ENCODE data around the gene MAP2K4. TPM values are rescaled to one million over a fixed set of nuclear protein-coding genes. Genes with fewer than 3 reads are reported as not detected.

Gene MAP2K4
- total RNA-seq, 4 donors from 2014 or later, result 28.0 to 36.7 (median 32.8) TPM

- DNase-seq (ENCODE audit: low spot score in 2 of 2), result no peak
- 42 to 62% methylated on average over 1 of the region's 1 CpG for WGBS, 2 donors
- no peak for TF ChIP-seq CTCF (IDR thresholded peaks at IDR 0.05)
- no peak for TF ChIP-seq POLR2A (IDR thresholded peaks at IDR 0.05)
- H3K4me3 ChIP-seq (ENCODE audit: low read depth, poor library complexity, severe bottlenecking), result no peak overlapping the region
- intact Hi-C loops (cut with DNase I; ENCODE audit: low total_unique reads), result no loop called here
Observed at GRCh38 chr17:12027658-12028057, 7.0 kb downstream of the MAP2K4 start.

- intact Hi-C loops (cut with DNase I; ENCODE audit: low total_unique reads), result no loop called here
- H3K4me3 ChIP-seq (ENCODE audit: low read depth, poor library complexity, severe bottlenecking), result no peak overlapping the region
- WGBS, 2 donors, result 89 to 90% methylated on average over 2 of the region's 2 CpGs
- TF ChIP-seq CTCF (IDR thresholded peaks at IDR 0.05), result no peak
- no peak for TF ChIP-seq POLR2A (IDR thresholded peaks at IDR 0.05)
- DNase-seq (ENCODE audit: low spot score in 2 of 2), result no peak
Observed at GRCh38 chr17:12028611-12029010, 7.9 kb downstream of the MAP2K4 start.

GRCh38 chr17:12034538-12034937, 13.9 kb downstream of the MAP2K4 start:
- WGBS, 2 donors, result 92 to 94% methylated on average over 4 of the region's 4 CpGs
- DNase-seq (ENCODE audit: low spot score in 2 of 2), result no peak
- H3K4me3 ChIP-seq (ENCODE audit: low read depth, poor library complexity, severe bottlenecking), result no peak overlapping the region
- TF ChIP-seq CTCF (IDR thresholded peaks at IDR 0.05) (no peak), POLR2A (IDR thresholded peaks at IDR 0.05) (no peak)
- intact Hi-C loops (cut with DNase I; ENCODE audit: low total_unique reads), result no loop called here

- 88 to 91% methylated on average over 1 of the region's 1 CpG for WGBS, 2 donors
- DNase-seq (ENCODE audit: low spot score in 2 of 2), result no peak
- no peak for TF ChIP-seq POLR2A (IDR thresholded peaks at IDR 0.05)
- TF ChIP-seq CTCF (IDR thresholded peaks at IDR 0.05), result no peak
- no peak overlapping the region for H3K4me3 ChIP-seq (ENCODE audit: low read depth, poor library complexity, severe bottlenecking)
- intact Hi-C loops (cut with DNase I; ENCODE audit: low total_unique reads), result no loop called here
Observed at GRCh38 chr17:12035673-12036072, 15.0 kb downstream of the MAP2K4 start.

- H3K4me3 ChIP-seq (ENCODE audit: low read depth, poor library complexity, severe bottlenecking), result no peak overlapping the region
- DNase-seq (ENCODE audit: low spot score in 2 of 2), result no peak
- 58 to 74% methylated on average over 2 of the region's 2 CpGs for WGBS, 2 donors
Observed at GRCh38 chr17:12037970-12038369, 17.3 kb downstream of the MAP2K4 start.

More at GRCh38 chr17:12037970-12038369, 17.3 kb downstream of the MAP2K4 start:
- intact Hi-C loops (cut with DNase I; ENCODE audit: low total_unique reads), result no loop called here
- TF ChIP-seq CTCF (IDR thresholded peaks at IDR 0.05) (no peak), POLR2A (IDR thresholded peaks at IDR 0.05) (no peak)

Data from lower leg skin (tissue), 4 donors.